Right atrium auricular region (tissue), 2 donors: ENCODE data around the gene INTS15. TPM values are rescaled to one million over a fixed set of nuclear protein-coding genes. Genes with fewer than 3 reads are reported as not detected.

Experiments
- DNase-seq: peaks from one replicate; pipeline ENCODE4 v3.0.0-alpha.2; 2019; ENCODE audit warnings: low spot score
- H3K27ac ChIP-seq, 2 donors: fragments of 200-600 bp; sonication (generic); 1 replicate in 1 of 2; 2 replicates in 1 of 2; pipeline ENCODE4 v1.5.1; 2016 to 2019
- H3K27me3 ChIP-seq, 2 donors: fragments of 200-600 bp; sonication (generic); one replicate each; pipeline versions ENCODE4 v1.5.1 to v1.6.0; 2017 to 2019
- H3K36me3 ChIP-seq: fragments of 200-600 bp; sonication (generic); one replicate; pipeline ENCODE4 v1.5.1; 2016
- H3K4me1 ChIP-seq, 2 donors: fragments of 200-600 bp; sonication (generic); one replicate each; pipeline versions ENCODE4 v1.5.1 to v1.6.0; 2017 to 2019
- H3K4me3 ChIP-seq, 2 donors: fragments of 200-600 bp; sonication (generic); 1 replicate in 1 of 2; 2 replicates in 1 of 2; pipeline ENCODE4 v1.5.1; 2017 to 2019; ENCODE audit warnings: mild to moderate bottlenecking in 1 of 2, moderate library complexity in 1 of 2
- H3K9me3 ChIP-seq, 2 donors: fragments of 200-600 bp; sonication (generic); one replicate each; pipeline ENCODE4 v1.5.1; 2019
- total RNA-seq, 2 donors: library from RNA; depleted of rRNA; stranded (reverse); fragments of >200 nt; gene quantifications; one replicate each; pipeline ENCODE4 v1.1.0, GENCODE V29; 2016
- TF ChIP-seq, protein P1 (sequence below), 2 donors: fragments of 200-600 bp; sonication (generic); IDR thresholded peaks; one replicate each; pipeline ENCODE4 v1.5.1; 2019; ENCODE audit warnings: antibody characterized with exemption in 2 of 2

Gene INTS15
- total RNA-seq, 2 donors from 2014 or later, result 12.5 to 19.5 TPM

- H3K27me3 ChIP-seq, result no peaks in the 10 kb centered on the region
- H3K4me3 ChIP-seq, result no peak overlapping the region
- no peak for DNase-seq
Measured at GRCh38 chr7:6562106-6562505, 27.7 kb upstream of the INTS15 start.

GRCh38 chr7:6563936-6564770, 25.7 kb upstream of the INTS15 start:
- Histone ChIP-seq H3K9me3 (no peaks in the 10 kb centered on the region), H3K27me3 (no peaks in the 10 kb centered on the region), H3K4me3 (no peak overlapping the region), H3K36me3 (no peaks in the 10 kb centered on the region), H3K27ac (no peak overlapping the region), H3K4me1 (no peaks in the 10 kb centered on the region)
- DNase-seq, result no peak
- TF ChIP-seq, protein P1, sequence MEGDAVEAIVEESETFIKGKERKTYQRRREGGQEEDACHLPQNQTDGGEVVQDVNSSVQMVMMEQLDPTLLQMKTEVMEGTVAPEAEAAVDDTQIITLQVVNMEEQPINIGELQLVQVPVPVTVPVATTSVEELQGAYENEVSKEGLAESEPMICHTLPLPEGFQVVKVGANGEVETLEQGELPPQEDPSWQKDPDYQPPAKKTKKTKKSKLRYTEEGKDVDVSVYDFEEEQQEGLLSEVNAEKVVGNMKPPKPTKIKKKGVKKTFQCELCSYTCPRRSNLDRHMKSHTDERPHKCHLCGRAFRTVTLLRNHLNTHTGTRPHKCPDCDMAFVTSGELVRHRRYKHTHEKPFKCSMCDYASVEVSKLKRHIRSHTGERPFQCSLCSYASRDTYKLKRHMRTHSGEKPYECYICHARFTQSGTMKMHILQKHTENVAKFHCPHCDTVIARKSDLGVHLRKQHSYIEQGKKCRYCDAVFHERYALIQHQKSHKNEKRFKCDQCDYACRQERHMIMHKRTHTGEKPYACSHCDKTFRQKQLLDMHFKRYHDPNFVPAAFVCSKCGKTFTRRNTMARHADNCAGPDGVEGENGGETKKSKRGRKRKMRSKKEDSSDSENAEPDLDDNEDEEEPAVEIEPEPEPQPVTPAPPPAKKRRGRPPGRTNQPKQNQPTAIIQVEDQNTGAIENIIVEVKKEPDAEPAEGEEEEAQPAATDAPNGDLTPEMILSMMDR (IDR thresholded peaks at IDR 0.05), result no peak

More at GRCh38 chr7:6562106-6562505, 27.7 kb upstream of the INTS15 start:
- H3K9me3 ChIP-seq, result no peaks in the 10 kb centered on the region
- no peaks in the 10 kb centered on the region for H3K36me3 ChIP-seq
- H3K4me1 ChIP-seq, result no peaks in the 10 kb centered on the region
- no peak overlapping the region for H3K27ac ChIP-seq
- TF ChIP-seq, protein P1 (IDR thresholded peaks at IDR 0.05), result no peak

DNA sequence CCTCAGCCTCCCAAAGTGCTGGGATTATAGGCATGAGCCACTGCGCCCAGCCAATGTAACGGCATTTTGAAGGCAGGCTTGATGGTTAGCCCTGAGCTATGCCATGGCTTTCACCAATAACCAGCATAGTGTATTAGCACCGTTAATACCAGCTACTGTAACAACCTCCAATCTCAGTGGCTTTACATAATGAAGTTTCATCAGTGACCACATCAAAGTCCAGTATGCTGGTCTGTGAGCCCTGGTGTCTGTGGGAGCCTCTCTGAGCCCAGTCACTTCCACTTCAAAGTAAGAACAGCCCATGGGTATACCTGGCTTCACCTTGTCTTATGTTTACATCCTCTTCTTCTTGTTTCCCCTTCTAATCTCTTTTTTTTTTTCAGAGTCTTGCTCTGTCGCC, 24.2 kb upstream of the INTS15 start:
- TF ChIP-seq, protein P1 (IDR thresholded peaks at IDR 0.05), result no peak
- no peak overlapping the region for H3K4me3 ChIP-seq
- DNase-seq, result no peak

DNA sequence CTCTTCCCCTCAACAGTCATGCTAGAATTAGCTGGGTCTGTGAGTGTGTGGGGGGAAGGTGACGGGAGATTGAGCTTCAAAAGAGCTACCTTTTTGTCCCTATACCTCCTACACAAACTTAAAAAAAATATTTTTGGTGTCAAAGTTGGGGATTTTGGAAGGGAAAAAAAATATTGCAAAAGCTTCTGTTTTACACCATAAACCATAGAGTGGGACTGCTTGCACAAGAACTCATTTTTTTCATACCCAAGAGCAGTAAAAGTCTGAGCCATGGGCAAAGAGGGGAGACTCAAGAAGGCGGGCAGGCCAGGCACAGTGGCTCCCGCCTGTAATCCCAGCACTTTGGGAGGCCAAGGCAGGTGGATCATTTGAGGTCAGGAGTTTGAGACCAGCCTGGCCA, 21.9 kb upstream of the INTS15 start:
- Histone ChIP-seq H3K27ac (no peak overlapping the region), H3K4me1 (no peaks in the 10 kb centered on the region), H3K27me3 (no peaks in the 10 kb centered on the region), H3K4me3 (no peak overlapping the region), H3K36me3 (no peaks in the 10 kb centered on the region), H3K9me3 (no peaks in the 10 kb centered on the region)
- DNase-seq, result no peak
- TF ChIP-seq, protein P1 (IDR thresholded peaks at IDR 0.05), result no peak

More for the DNA sequence above, 24.2 kb upstream of the INTS15 start:
- Histone ChIP-seq H3K4me1 (no peaks in the 10 kb centered on the region), H3K27ac (no peak overlapping the region), H3K9me3 (no peaks in the 10 kb centered on the region), H3K36me3 (no peaks in the 10 kb centered on the region), H3K27me3 (no peaks in the 10 kb centered on the region)

- Histone ChIP-seq H3K27me3 (no peaks in the 10 kb centered on the region), H3K4me3 (no peak overlapping the region), H3K4me1 (no peaks in the 10 kb centered on the region), H3K9me3 (no peaks in the 10 kb centered on the region), H3K27ac (no peak overlapping the region), H3K36me3 (no peaks in the 10 kb centered on the region)
- no peak for DNase-seq
- TF ChIP-seq, protein P1 (IDR thresholded peaks at IDR 0.05), result no peak
Measured at GRCh38 chr7:6571160-6571779, 18.6 kb upstream of the INTS15 start.
